H7 (cell line): Measurements from ENCODE around the gene NPRL2. TPM values are rescaled to one million over a fixed set of nuclear protein-coding genes. Genes with fewer than 3 reads are reported as not detected.

Experiments used
- DNase-seq: peaks from one replicate; pipeline ENCODE4 v3.0.0; 2012
- H3K27me3 ChIP-seq: 2 replicates; pipeline ENCODE4 v1.6.0; 2011; ENCODE audit warnings: mild to moderate bottlenecking, low read length; ENCODE audit not compliant: control insufficient read depth, insufficient read depth
- H3K36me3 ChIP-seq: replicated peaks from 2 replicates; pipeline ENCODE4 v1.5.1; 2011; ENCODE audit warnings: low read length; ENCODE audit not compliant: control insufficient read depth, insufficient read depth
- H3K4me3 ChIP-seq: 2 replicates; pipeline ENCODE4 v1.5.1; 2011; ENCODE audit warnings: low read depth, mild to moderate bottlenecking, control low read depth, low read length, moderate library complexity; ENCODE audit not compliant: insufficient read depth
- total RNA-seq: library from RNA; depleted of rRNA; stranded (reverse); fragments of >200 nt; shearing (Covaris generic); gene quantifications from 2 replicates; pipeline ENCODE4 v1.2.3, GENCODE V29; 2014

Gene NPRL2
- total RNA-seq, 1 experiment from 2014 or later = 41.1 TPM

DNA sequence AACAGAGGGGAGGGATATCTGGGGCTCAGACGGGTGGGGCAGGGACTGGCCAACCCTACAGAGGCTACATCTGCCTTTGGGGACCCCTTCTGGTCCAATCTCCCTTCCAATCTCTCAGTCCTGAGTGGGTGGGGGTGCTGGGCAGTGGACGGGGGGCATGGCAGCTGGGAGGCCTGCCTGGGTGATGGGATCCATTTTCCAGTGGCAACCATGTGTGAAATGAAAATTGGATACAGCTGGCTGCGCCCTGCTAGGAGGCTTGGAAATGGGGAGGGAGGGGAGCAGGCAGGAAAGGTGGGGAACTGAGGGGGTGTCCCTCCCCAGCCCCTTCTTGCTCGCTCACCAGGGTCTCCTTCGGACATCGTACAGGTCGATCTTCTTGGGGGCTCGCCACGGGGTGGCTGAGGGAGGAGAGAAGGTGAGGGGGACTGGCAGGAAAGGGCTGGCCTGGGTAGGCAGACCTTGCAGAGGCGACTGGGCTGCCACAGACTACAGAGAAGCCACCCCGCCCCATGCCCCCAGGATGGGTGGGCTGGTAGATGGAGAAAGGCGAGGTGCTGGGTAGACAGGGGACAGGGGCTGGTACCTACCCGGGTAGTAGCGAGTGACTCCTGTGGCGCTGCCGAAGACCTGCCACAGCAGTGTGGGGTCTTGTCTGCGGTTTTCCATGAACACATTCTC lies 30.0 kb upstream of the NPRL2 start:
- Histone ChIP-seq H3K36me3 (no peaks in the 10 kb centered on the region), H3K4me3 (no peak overlapping the region), H3K27me3 (no peaks in the 10 kb centered on the region)
- DNase-seq = no peak

DNA sequence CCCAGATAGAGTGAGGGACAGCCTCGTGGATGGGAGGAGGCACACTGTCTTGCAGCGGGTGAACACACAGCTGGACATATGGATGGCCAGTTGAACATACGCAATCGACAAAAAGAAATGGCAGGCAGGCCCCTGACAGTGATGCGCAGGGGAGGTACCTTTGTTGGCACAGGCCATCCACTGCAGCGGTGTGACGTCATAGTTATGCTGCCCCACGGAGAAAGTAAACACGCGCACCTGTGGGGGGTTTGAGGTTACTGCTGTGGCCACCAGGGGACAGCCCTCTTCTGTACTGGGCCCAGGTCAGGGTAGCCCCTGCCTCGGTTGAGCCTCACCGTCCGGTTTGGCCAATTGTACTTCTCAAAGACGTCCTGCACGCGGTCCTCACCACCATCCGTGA lies 28.2 kb upstream of the NPRL2 start:
- no peaks in the 10 kb centered on the region for H3K36me3 ChIP-seq
- no peaks in the 10 kb centered on the region for H3K27me3 ChIP-seq
- DNase-seq = no peak
- no peak overlapping the region for H3K4me3 ChIP-seq

DNA sequence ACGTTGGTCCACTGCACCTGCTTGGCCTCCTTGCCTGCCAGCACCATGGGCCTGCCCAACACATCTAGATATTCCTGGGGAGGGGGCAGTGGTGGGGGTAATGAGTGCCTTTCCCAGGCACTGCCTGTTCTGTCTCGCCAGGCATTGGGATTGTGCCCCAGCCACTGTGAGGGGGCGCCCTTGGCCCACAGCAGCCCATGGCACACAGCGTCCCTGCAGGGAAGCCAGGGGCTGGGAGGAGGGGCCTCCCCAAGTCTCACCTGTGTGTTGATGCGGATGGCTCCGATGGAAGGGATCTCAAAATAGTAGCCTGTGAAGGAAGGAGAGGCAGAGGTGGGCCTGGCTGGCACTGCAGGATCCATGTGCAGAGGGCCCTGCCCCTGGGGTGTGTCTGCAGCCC lies 27.4 kb upstream of the NPRL2 start:
- H3K27me3 ChIP-seq = no peaks in the 10 kb centered on the region
- peak; percentile 86 for DNase-seq
- no peaks in the 10 kb centered on the region for H3K36me3 ChIP-seq
- no peak overlapping the region for H3K4me3 ChIP-seq

DNA sequence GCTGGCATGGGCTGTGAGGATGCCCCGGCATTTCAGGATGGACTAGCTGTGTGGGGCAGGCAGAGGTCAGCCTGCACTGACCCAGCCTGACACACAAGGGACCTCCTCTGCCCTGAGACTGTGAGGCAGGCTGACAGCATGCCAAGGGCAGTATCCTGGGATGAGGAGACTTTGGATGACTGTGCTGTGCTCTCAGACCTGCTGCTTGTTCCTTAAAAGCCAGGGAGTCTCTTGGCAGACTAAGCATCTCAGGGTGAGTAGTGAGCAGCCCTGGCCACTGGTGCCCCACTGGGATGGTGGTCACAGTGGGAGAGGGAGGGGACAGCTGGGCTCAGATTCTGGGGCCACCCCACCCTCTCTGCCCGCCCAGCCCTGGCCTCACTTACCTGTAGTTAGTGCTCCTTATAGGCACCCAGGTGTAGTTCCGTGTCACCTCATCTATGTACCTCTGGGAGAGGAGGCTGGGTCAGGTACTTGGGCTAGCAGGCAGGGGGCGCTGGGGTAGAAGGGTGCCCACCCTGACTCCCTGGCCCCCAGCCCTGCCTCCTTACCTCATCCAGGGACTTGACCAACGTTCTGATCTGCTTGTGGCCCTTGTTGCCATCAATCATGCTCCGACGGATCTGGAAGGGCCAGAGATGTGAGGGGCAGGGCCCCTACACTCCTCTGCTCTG lies 24.8 kb upstream of the NPRL2 start:
- peak; percentile 89 for DNase-seq
- H3K36me3 ChIP-seq = no peaks in the 10 kb centered on the region
- H3K27me3 ChIP-seq = no peaks in the 10 kb centered on the region
- H3K4me3 ChIP-seq = no peak overlapping the region

DNA sequence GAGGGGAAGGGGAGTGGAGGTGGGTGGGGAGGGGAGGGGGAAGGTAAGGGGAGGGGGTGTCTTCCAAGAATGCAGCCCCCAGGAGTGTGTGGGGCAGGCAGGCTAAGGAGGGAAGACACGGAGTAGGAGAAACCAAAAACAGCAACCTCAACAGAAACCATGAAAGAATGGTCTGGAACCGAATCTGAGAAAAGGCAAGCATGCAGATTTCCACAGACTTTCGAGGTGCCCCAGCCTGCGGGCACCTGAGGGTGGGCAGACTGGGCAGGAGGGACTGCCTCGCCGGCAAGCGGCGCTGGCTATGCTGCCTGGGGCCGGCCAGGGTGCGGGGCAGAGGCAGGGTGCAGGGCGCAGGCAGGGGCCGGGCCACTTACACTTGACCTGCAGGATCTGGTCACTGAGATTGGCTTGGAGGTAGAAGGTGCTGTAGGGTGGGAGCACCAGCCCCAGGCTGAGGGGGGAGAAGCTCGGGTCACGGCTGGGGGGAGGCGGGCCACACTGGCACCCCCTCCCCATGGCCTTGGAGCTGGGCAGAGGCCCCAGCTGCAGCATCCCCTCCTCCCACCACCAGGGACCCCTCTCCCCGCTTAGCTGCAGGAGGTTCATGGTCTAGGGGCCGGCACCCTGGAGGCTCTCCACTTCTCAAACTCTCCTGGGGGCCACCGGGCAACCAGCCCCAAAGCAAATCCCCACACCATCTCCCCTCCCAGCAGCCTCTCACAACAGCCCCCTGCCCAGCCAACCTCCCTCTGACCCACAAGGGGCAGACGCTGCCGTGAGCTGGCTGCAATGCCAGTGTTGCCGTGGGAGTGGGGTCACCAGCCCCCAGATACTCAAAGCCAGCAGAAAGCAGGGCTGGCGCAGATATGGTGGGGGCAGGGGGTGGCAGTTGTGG lies 24.0 kb upstream of the NPRL2 start:
- H3K36me3 ChIP-seq = no peaks in the 10 kb centered on the region
- H3K27me3 ChIP-seq = no peaks in the 10 kb centered on the region
- DNase-seq = peak; percentile 80
- H3K4me3 ChIP-seq = no peak overlapping the region

DNA sequence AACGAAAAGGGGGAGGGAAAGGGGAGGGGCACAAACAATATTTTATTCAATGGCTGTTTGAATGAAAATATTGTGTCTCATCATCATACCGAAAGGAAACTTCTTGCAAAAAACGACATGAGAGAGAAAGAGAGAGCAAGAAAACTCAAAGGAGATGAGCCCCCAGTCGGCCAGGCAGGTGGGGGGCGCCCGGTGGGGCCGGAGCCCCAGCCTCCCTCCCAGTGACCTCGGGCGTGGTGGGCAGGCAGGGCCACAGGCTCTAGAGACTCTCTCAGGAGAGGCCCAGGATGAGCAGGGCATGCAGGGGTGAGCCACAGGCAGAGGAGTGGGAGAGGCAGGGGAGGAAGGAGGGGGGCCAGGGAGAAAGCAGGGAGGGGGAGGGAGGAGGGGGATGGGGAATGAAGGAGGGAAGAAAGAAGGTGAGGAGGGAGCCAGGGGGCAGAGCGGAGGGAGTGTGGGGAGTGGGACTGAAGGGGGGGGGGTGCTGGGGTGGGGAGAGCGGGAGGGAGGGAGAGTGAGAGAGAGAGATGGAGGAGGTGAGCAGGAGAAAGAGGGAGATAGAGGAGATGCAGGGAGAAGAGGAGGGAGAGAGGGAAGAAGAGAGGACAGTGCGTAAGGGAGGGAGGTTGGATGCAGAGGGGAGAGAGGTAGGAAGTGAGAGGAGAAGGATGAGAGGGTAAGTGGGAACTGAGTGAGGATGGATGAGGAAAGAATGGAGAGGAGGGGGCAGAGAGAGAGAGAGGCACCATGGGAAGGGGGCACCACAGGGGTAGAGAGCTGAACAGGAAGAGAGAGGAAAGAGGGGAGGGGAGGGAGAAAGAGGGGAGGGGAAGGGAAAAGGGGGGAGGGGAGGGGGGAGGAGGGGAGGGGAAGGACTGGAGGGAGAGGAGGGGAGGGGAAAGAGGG lies 22.8 kb upstream of the NPRL2 start:
- H3K27me3 ChIP-seq = no peaks in the 10 kb centered on the region
- DNase-seq = peak; percentile 89
- no peak overlapping the region for H3K4me3 ChIP-seq
- no peaks in the 10 kb centered on the region for H3K36me3 ChIP-seq

DNA sequence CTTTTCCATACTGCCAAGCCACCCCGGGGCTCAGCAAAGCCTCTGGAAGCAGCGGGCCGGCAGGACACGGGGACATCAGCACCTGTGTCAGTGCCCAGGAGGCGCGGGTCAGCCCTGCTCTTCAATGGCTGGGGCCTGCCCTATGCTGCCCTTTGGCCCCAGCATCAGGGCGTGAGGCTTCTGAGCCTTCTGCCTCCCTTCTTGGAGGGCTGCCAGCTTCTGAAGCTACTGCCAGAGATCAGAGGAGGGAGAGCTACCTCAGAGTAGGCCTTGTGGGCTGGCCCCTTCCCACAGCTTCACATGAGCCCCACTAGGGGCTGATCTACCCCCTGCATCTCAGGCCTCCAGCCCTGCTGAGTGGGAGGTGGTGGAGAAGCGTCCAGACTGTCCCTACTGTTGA lies 21.8 kb upstream of the NPRL2 start:
- DNase-seq = peak; percentile 76
- Histone ChIP-seq H3K36me3 (no peaks in the 10 kb centered on the region), H3K27me3 (no peaks in the 10 kb centered on the region), H3K4me3 (no peak overlapping the region)

DNA sequence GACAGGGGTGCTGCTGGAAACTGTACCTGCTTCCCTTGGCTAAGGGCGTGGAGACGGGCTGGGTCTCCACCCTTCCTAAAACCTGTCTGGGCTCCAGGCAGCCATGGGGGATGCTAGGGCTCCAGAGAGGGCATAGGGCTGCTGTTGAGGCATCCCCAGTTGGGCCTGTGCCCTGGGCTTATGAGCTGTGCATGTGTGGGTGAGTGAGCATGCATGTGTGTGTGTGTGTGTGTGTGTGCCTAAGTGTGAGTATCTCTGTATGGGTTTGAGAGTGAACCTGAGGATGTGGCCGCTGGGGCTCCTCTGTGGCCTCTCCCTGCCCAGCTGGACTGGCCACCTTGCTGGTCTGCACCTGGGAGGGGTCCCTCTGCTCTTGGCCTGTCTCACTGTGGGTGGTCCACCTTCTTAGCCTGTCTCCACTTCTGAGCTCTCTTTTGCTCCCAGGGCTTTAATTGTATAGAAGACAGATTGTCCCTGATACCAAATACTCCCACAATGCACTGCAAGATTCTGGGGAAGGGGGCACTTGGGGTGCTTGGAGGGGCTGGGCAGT lies 20.6 kb upstream of the NPRL2 start:
- H3K4me3 ChIP-seq = no peak overlapping the region
- no peak for DNase-seq
- H3K36me3 ChIP-seq = no peaks in the 10 kb centered on the region
- peaks cover 2% of the 10 kb centered on the region; the same call in 1 of the 2 replicates for H3K27me3 ChIP-seq

DNA sequence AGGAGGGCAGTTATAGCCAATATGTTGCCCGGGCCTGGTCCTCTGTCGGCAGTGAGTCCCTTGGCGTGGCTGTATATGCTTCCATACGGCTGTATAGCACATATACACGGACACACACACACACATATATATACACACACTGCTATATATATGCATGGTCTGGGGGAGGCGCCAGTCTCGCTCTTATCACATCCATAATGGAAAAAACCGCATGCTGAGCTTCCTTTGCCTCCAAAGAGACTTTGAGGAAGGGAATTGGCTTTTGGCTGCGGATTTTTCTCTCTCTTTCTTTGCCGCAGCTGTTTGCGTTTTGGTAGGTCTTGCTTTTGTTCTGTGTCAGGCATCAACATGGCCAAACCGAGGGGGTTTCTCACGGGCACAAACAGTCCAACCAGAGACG lies 20.0 kb upstream of the NPRL2 start:
- peaks cover 2% of the 10 kb centered on the region; the same call in 1 of the 2 replicates for H3K27me3 ChIP-seq
- no peak overlapping the region for H3K4me3 ChIP-seq
- DNase-seq = no peak
- H3K36me3 ChIP-seq = no peaks in the 10 kb centered on the region

DNA sequence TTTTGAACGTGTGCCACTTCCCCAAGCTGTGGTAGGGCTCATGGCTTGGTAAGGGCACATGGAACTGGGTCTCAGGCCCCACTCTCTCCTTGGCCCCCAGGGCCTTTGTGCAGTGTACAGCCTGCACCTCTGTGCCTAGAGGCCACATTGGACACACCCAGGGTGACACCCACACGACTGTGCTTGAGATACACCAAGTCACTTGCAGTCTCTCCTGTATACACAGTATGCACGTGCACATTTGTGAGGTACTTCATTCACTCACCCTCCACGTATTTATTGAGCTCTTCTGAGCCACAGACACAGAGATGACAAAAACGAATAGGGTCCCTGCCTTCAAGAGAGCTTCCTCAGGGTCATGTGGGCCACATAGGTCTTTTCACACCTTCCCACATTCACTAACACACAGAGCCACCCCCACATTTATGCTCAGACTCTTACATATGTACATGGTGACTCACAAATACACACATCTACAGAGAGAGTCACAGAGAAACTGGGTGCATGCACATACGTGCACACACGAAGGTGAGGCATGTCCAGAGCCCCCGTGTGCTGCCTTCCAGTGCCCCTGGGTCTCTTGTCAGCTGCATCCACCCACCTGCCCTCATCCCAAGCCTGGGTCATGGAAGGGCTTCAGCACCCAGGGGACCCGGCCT lies 18.6 kb upstream of the NPRL2 start:
- no peak for DNase-seq
- Histone ChIP-seq H3K4me3 (no peak overlapping the region), H3K36me3 (no peaks in the 10 kb centered on the region), H3K27me3 (peaks cover 8% of the 10 kb centered on the region; the same call in 1 of the 2 replicates)

DNA sequence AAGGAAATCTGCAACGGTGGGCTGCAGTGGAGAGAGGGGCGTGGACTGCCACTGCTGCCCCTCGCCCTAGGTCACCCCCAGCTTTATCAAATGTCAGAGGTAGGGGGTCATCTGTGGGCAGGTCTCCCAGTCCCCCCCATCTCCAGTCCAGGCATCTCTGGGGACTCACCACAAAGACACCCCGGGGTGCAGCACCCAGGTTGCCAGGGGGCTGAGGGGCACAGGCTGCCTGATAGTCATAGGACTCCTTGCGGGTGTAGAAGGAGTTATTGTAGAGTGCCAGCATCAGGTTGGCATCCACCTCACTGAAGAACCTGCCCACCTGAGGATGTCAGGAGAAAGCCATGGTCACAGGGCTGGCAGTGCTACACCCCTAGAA lies 15.3 kb upstream of the NPRL2 start:
- H3K4me3 ChIP-seq = peak overlapping the region; percentile 63; the same call in 1 of the 2 replicates
- peaks cover 13% of the 10 kb centered on the region; the same call in 1 of the 2 replicates for H3K27me3 ChIP-seq
- no peak for DNase-seq
- H3K36me3 ChIP-seq = no peaks in the 10 kb centered on the region

DNA sequence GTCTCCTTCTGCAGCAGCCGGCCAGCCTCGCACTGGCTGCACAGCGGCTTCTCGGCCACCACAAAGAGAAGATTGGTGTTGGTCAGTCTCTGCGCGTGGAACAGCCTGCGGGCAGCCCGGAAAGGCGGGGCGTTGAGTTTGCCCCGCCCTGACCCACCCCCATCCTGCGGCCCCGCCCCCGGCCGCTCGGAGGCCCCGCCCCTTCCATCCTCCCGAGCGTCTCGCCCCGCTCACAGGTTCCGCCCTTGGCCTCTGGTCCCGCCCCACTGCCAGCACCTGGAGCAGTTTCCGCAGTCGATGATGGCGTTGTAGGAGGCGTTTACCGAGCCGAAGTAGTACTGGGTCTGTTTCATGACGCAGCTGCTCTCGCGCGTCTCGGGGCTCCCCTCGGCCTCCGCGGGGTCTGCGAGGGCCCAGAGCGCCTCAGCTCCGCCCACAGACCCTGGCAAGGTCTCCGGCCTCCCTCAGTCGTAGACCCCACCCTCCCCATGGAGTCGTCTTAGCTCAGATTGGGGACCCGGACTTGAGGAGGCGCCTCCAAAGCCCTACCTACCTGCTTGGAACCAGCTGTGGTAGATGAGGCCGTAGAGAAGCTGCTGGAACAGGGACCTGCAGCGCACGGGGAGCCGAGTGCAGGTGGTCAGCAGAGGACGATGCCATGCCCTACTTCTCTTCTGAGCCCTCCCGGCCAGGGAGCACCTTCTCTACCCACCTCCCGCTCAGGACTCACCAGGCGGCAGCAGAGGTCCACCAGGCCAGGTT lies 14.7 kb upstream of the NPRL2 start:
- peak; percentile 99 for DNase-seq
- H3K27me3 ChIP-seq = peaks cover 13% of the 10 kb centered on the region; the same call in 1 of the 2 replicates
- H3K4me3 ChIP-seq = peak overlapping the region; percentile 63
- no peaks in the 10 kb centered on the region for H3K36me3 ChIP-seq
